MM.1S (cell line): ENCODE data around the gene PPP4R1.

Experiments used
- DNase-seq: peaks from one replicate; pipeline ENCODE4 v3.0.0-alpha.2; 2015
- H2AFZ ChIP-seq: fragments of 300-600 bp; sonication (generic); 2 replicates; pipeline ENCODE4 v1.6.0; 2016; ENCODE audit warnings: antibody characterized with exemption, low read length
- H3F3A ChIP-seq: fragments of 300-600 bp; sonication (generic); 2 replicates; pipeline ENCODE4 v1.6.1; 2016; ENCODE audit warnings: mild to moderate bottlenecking, antibody characterized with exemption, low read length, moderate library complexity, mixed read lengths; ENCODE audit not compliant: insufficient read depth
- H3K27ac ChIP-seq: fragments of 300-600 bp; sonication (generic); 2 replicates; pipeline ENCODE4 v1.5.1; 2016; ENCODE audit warnings: mild to moderate bottlenecking, low read length
- H3K27me3 ChIP-seq: fragments of 300-600 bp; sonication (generic); replicated peaks from 2 replicates; pipeline ENCODE4 v1.6.0; 2016; ENCODE audit warnings: low read length; ENCODE audit not compliant: insufficient read depth
- H3K36me3 ChIP-seq: fragments of 300-600 bp; sonication (generic); replicated peaks from 2 replicates; pipeline ENCODE4 v1.6.1; 2016; ENCODE audit warnings: mild to moderate bottlenecking, low read length, mixed read lengths; ENCODE audit not compliant: insufficient read depth
- H3K4me1 ChIP-seq: fragments of 300-600 bp; sonication (generic); 2 replicates; pipeline ENCODE4 v1.6.1; 2016; ENCODE audit warnings: low read length, mixed read lengths
- H3K4me2 ChIP-seq: fragments of 300-600 bp; sonication (generic); 2 replicates; pipeline ENCODE4 v1.6.0; 2016; ENCODE audit warnings: low read depth, low read length
- H3K4me3 ChIP-seq: fragments of 300-600 bp; sonication (generic); 2 replicates; pipeline ENCODE4 v1.5.1; 2016; ENCODE audit warnings: low read length, mixed read lengths
- H3K79me2 ChIP-seq: fragments of 300-600 bp; sonication (generic); 2 replicates; pipeline ENCODE4 v1.6.1; 2016; ENCODE audit warnings: mixed run types, low read length, mixed read lengths
- H3K9ac ChIP-seq: fragments of 300-600 bp; sonication (generic); 2 replicates; pipeline ENCODE4 v1.6.1; 2016; ENCODE audit warnings: low read length, mixed read lengths
- H3K9me2 ChIP-seq: fragments of 300-600 bp; sonication (generic); replicated peaks from 2 replicates; pipeline ENCODE4 v1.6.1; 2016; ENCODE audit warnings: mild to moderate bottlenecking, low read length, mixed read lengths; ENCODE audit not compliant: insufficient read depth
- H3K9me3 ChIP-seq: fragments of 300-600 bp; sonication (generic); replicated peaks from 2 replicates; pipeline ENCODE4 v1.6.1; 2016; ENCODE audit warnings: mild to moderate bottlenecking, low read length, mixed read lengths; ENCODE audit not compliant: insufficient read depth
- H4K20me1 ChIP-seq: fragments of 300-600 bp; sonication (generic); 2 replicates; pipeline ENCODE4 v1.6.1; 2016; ENCODE audit warnings: mild to moderate bottlenecking, low read length, moderate library complexity, mixed read lengths; ENCODE audit not compliant: insufficient read depth
- EZH2 ChIP-seq: fragments of 300-600 bp; sonication (generic); optimal IDR thresholded peaks from 2 replicates; pipeline ENCODE3; 2017; ENCODE audit warnings: low read depth, mild to moderate bottlenecking, antibody characterized with exemption, low read length, mixed read lengths
- EZH2phosphoT487 ChIP-seq: fragments of 300-600 bp; sonication (generic); IDR thresholded peaks from 2 replicates; pipeline ENCODE4 v1.6.1; 2018; ENCODE audit warnings: antibody characterized with exemption, low read length
- TF ChIP-seq, protein P1 (sequence below): fragments of 300-600 bp; sonication (generic); IDR thresholded peaks from 2 replicates; pipeline ENCODE4 v1.5.1; 2016; ENCODE audit warnings: antibody characterized with exemption, low read length, mixed read lengths

Gene PPP4R1

GRCh38 chr18:9536354-9537152 lies 77.8 kb downstream of the PPP4R1 start:
- no peak for TF ChIP-seq EZH2
- no peak for TF ChIP-seq EZH2phosphoT487
- TF ChIP-seq, protein P1, sequence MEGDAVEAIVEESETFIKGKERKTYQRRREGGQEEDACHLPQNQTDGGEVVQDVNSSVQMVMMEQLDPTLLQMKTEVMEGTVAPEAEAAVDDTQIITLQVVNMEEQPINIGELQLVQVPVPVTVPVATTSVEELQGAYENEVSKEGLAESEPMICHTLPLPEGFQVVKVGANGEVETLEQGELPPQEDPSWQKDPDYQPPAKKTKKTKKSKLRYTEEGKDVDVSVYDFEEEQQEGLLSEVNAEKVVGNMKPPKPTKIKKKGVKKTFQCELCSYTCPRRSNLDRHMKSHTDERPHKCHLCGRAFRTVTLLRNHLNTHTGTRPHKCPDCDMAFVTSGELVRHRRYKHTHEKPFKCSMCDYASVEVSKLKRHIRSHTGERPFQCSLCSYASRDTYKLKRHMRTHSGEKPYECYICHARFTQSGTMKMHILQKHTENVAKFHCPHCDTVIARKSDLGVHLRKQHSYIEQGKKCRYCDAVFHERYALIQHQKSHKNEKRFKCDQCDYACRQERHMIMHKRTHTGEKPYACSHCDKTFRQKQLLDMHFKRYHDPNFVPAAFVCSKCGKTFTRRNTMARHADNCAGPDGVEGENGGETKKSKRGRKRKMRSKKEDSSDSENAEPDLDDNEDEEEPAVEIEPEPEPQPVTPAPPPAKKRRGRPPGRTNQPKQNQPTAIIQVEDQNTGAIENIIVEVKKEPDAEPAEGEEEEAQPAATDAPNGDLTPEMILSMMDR, result no peak
- no peak overlapping the region for H2AFZ ChIP-seq

GRCh38 chr18:9535430-9535991 lies 78.8 kb downstream of the PPP4R1 start:
- no peak overlapping the region for H3K9ac ChIP-seq
- no peaks in the 10 kb centered on the region for H3K9me3 ChIP-seq
- no peak overlapping the region for H3K27ac ChIP-seq
- H3K9me2 ChIP-seq, result no peaks in the 10 kb centered on the region
- no peaks in the 10 kb centered on the region for H3K27me3 ChIP-seq
- no peak for DNase-seq
- H3K4me3 ChIP-seq, result no peak overlapping the region
- H3K79me2 ChIP-seq, result no peaks in the 10 kb centered on the region
- H3K4me2 ChIP-seq, result no peak overlapping the region
- H3F3A ChIP-seq, result 0 out of 2 replicates have a peak, but pooled peaks cover 5% of the 10 kb centered on the region
- H2AFZ ChIP-seq, result no peak overlapping the region
- TF ChIP-seq EZH2phosphoT487, result no peak
- TF ChIP-seq, protein P1, result no peak
- no peak for TF ChIP-seq EZH2
- peaks cover 11% of the 10 kb centered on the region for H3K4me1 ChIP-seq
- no peaks in the 10 kb centered on the region for H4K20me1 ChIP-seq
- H3K36me3 ChIP-seq, result 0 out of 2 replicates have a peak, but pooled peaks cover 2% of the 10 kb centered on the region

More at GRCh38 chr18:9536354-9537152, 77.8 kb downstream of the PPP4R1 start:
- H3K9ac ChIP-seq, result no peak overlapping the region
- H4K20me1 ChIP-seq, result no peaks in the 10 kb centered on the region
- H3K9me3 ChIP-seq, result no peaks in the 10 kb centered on the region
- H3K4me1 ChIP-seq, result peaks cover 6% of the 10 kb centered on the region
- H3K36me3 ChIP-seq, result 0 out of 2 replicates have a peak, but pooled peaks cover 2% of the 10 kb centered on the region
- DNase-seq, result no peak
- 0 out of 2 replicates have a peak, but pooled peaks cover 1% of the 10 kb centered on the region for H3F3A ChIP-seq
- no peak overlapping the region for H3K4me2 ChIP-seq
- no peaks in the 10 kb centered on the region for H3K79me2 ChIP-seq
- no peak overlapping the region for H3K4me3 ChIP-seq
- H3K27ac ChIP-seq, result no peak overlapping the region
- H3K27me3 ChIP-seq, result no peaks in the 10 kb centered on the region
- no peaks in the 10 kb centered on the region for H3K9me2 ChIP-seq

DNA sequence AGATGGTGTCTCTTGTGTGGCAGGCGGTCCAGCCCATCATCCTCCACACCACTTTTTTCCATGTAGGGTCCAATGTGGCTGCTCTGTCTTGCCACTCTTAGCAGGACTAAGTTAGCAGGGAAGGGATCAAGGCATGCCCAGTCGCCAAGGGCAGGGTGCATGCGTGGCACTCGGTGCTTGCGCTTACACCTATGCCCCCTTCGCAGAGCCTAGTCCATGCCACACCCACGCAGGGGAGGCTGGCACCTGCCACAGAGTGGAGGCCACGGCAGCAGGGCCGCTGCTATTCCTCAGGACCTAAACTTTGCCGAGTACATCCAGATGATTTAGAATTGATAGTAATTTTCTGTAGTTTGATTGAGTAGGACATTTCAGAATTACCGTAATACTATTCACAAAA lies 79.5 kb downstream of the PPP4R1 start:
- no peaks in the 10 kb centered on the region for H3K27me3 ChIP-seq
- H2AFZ ChIP-seq, result no peak overlapping the region
- H3K36me3 ChIP-seq, result 0 out of 2 replicates have a peak, but pooled peaks cover 2% of the 10 kb centered on the region
- no peaks in the 10 kb centered on the region for H4K20me1 ChIP-seq
- H3K9me2 ChIP-seq, result no peaks in the 10 kb centered on the region
- H3K9ac ChIP-seq, result no peak overlapping the region
- no peaks in the 10 kb centered on the region for H3K79me2 ChIP-seq
- no peak overlapping the region for H3K4me2 ChIP-seq
- DNase-seq, result no peak
- no peaks in the 10 kb centered on the region for H3K9me3 ChIP-seq
- TF ChIP-seq, protein P1, result no peak
- TF ChIP-seq EZH2phosphoT487, result no peak
- TF ChIP-seq EZH2, result no peak
- no peak overlapping the region for H3K27ac ChIP-seq
- H3K4me1 ChIP-seq, result peaks cover 11% of the 10 kb centered on the region
- H3F3A ChIP-seq, result 0 out of 2 replicates have a peak, but pooled peaks cover 5% of the 10 kb centered on the region
- no peak overlapping the region for H3K4me3 ChIP-seq
